Activated T-cell treated with anti-CD3 and anti-CD28 coated beads for 48 hours (primary cell): ENCODE data around the gene CCSAP.
A peak's percentile ranks its signal among the peaks of the same experiment; 100 is the strongest.
"Not testable (repeated sequence)": the region's sequence is repeated elsewhere in the genome, so short reads cannot be mapped to it uniquely, and the experiment has no call there.

Experiments used
- DNase-seq: peaks from one replicate; pipeline ENCODE4 v3.0.0-alpha.2; 2020; ENCODE audit warnings: low read depth

The CCSAP gene

DNA sequence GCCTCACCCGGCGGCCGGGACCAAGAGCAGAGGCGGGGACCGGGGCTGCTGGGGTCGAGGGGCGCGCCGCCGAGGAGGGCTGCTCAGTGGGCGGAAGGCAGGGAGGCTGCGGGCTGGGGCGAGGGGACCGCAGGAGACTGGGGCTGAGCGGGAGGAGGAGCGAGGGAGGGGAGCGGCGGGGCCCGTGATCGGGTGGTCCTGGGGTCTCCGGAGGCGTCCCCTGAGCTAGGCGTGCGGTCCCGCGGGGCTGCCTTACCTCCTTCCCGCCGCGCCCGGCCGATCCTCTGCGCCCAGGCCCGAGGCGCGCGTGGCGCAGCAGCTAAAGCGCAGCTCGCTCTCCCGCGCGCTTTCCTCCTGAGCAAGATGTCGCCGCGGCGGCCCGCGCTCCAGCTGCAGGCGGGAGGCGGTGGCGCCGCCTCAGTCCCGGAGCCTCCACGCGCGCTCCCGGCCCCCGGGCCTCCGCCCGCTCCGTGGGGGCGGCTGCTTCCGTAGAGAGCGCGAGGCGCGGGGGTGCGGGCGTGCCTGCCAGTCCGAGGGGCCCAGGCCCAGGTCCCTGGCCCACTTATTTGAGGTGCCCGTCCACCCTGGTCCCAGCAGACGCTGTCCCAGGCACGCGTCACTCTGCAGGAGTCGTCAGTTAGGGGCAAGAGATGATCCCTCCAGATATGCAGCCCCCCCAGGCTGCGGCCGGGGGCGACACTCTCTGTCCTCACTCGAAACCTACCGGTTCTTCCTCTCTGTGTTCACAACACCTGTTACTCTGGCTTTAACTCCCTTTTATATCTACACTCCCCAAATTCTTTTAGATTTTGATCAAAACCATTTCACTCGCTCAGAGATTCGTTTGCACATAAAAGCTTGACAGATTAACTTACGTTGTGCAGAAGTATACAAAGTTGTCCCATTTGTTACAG, at the start of gene CCSAP:
TSS of gene CCSAP (minus strand) at position 392 of the 914 bp plus-strand sequence. CDS start 582 bp downstream, outside the sequence.
- DNase-seq: peak; percentile 54

- no peak for DNase-seq
Measured at GRCh38 chr1:229390130-229390529, 47.3 kb upstream of the CCSAP start.

GRCh38 chr1:229388897-229389580, 46.2 kb upstream of the CCSAP start:
- no peak for DNase-seq

GRCh38 chr1:229385853-229386456, 43.1 kb upstream of the CCSAP start:
- DNase-seq: no peak

- DNase-seq: no peak
Measured at GRCh38 chr1:229384822-229385221, 42.0 kb upstream of the CCSAP start.

GRCh38 chr1:229383961-229384360, 41.1 kb upstream of the CCSAP start:
- no peak for DNase-seq

DNA sequence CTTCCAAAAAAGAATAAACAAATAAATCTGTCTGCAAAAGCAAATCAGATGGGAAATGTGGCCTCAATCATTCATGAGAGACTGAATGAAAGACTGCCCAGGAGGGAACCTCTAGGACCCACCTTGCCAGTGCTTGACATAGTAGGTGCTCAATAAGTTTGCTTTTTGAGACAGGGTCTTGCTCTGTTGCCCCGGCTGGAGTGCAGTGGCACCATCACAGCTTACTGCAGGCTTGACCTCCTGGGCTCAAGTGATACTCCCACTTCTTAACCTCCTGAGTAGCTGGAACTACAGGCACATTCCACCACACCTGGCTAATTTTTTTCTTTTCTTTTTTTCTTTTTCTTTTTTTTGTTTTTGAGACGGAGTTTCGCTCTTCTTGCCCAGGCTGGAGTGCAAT, 40.3 kb upstream of the CCSAP start:
- DNase-seq: no peak

DNA sequence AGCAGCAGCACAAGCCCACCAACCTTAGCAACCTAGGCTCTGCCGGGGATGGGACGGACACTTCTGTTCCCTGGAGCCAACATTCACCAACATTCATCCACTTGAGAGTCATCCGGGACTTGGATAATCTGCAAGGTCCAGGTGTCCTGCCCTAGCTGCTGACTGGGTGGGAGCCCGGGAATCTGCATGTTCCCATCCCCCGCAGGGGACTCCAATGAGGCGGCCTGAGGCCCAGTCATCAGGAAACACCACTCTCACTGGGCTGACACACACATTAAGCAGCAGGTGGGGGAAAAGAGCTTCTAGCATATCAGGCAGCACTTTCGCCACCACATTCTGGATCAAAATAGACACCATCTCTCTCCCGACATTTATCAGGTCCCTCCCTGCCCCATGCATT, 38.4 kb upstream of the CCSAP start:
- DNase-seq: no peak

DNA sequence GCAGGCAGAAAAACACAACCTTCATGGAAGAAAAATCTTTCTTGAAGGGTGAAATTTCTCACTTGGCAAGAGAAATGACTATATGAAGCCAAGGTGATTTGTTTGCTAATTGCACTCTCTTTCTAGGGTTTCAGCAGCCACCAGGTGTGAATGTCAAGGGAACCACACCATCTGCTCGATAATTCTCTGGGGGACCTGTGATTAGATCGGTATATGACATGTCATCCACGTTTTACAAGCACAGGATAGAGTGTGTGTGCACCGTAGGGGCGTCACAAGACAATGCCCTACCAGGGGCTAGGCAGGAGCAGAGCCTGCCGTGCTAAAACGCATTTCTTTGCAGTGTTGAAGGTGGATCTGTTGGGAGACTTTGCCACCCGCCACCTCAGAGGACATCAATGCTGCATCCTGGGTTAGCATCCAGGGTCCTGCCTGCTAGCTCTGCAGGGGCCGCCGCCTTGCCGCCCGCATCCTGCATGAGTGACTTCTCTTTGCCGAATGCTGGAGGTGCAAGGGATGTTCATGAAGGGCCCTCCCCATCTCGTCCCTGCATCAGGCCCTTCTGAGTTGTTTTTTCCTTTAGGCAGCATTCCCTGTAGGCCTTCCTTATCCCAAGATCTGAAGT, 37.8 kb upstream of the CCSAP start:
- no peak for DNase-seq

DNA sequence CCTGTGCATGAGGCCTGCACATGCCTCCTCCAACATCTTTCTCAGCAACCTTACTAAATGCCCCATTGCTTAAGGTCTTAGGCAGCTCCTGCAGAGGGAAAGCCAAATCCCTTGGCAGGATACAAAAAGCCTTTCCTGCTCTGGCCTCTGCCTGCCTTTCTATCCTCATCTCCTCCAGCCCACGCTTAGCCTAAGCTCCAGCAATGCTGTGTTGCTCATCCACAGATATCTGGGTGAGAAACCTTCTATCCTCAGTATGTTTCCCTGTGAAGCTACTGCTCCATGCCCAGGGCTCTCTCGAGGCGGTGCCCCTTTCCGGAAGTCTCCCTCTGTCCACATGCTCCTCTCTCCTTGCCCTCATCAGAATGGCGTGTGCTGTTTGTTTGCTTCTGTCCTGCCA, 37.0 kb upstream of the CCSAP start:
- no peak for DNase-seq

GRCh38 chr1:229378586-229379367, 35.9 kb upstream of the CCSAP start:
- no peak for DNase-seq

DNA sequence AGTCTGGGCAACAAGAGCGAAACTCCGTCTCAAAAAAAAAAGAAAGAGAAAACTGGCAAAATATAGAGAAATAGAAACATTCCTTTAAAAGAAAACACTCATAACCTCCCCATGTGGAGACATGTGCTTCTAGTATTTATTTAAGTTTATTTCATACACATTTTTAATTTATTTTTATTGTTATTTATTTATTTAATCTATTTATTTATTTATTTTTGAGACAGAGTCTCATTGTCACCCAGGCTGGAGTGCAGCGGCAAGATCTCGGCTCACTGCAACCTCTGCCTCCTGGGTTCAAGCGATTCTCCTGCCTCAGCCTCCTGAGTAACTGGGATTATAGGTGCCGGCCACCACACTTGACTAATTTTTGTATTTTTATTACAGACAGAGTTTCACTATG, 35.2 kb upstream of the CCSAP start:
- not testable (repeated sequence) for DNase-seq

- no peak for DNase-seq
Measured at GRCh38 chr1:229377429-229377828, 34.6 kb upstream of the CCSAP start.

DNA sequence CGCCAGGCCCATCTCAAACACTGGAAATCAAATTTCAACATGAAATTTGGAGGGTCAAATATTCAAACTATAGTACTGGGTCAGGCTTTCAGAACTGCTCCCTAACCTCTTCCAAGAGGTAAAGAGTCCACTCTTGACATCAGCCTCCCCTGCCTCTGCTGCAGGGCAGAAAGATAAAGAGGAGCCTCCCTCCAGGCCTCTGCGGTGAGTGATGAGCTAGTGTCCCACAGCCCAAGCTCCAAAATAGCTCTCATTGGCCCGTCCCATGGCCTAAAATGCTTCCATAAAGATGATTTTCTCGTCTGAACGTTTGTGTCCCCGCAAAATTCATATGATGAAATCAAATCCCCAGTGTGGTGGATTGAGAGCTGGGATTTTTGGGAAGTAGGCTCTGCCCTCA, 33.7 kb upstream of the CCSAP start:
- DNase-seq: no peak

DNA sequence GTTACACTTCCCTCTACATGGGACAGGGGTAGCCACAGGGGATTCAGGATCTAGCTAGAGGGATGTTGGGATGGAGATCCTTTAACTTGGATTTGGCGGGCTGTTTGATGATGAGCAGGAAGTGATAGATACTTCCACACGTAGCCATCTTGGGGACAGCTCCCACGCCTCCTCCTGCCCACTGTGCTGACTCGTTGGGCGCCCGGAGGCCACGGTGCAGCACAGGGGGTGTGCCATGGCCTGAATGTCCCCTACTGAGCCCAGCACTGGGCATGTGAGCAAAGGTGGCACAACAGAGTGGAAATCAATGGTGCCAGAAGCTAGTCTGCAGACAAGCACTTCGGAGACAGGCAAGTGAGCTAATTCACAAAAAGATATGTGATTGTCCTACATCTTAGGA, 31.6 kb upstream of the CCSAP start:
- DNase-seq: no peak

GRCh38 chr1:229373395-229373794, 30.5 kb upstream of the CCSAP start:
- no peak for DNase-seq

DNA sequence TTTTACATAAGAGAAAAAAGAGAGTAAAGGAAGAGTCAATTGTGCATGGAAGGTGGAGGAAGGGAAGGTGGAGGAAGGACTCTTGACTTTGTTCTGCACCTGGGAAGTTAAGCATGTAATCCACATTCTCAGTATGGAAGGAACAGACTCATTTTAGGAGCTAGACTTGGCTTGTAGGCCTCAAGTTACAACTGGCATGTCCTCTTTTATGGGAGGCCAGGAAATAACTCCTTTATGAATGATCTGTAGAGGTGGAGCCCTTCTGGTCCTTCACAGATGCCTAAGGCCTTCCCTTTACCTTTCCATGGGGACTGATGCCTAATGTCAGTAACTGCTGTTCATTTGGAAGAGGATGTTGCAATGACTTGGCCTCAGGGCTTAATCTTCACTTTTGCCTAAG, 29.4 kb upstream of the CCSAP start:
- no peak for DNase-seq

DNA sequence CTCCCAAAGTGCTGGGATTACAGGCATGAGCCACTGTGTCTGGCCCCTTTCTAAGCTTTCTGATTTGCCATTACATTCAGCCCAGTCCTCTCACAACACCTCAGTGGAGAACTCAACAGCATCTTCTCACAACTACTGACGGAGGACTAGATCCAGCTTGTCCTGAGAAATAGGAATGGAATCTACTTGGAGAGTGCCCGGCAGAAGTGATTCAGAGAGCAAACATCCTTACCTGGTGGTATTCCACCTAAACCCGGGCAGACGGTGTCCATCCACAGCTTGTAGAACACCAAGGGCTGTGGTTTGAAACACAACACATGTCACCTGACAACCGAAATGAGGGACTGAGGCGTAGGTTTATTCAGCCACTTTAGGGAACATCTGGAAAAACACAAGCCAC, 28.8 kb upstream of the CCSAP start:
- no peak for DNase-seq

- no peak for DNase-seq
Measured at GRCh38 chr1:229370601-229371021, 27.8 kb upstream of the CCSAP start.

DNA sequence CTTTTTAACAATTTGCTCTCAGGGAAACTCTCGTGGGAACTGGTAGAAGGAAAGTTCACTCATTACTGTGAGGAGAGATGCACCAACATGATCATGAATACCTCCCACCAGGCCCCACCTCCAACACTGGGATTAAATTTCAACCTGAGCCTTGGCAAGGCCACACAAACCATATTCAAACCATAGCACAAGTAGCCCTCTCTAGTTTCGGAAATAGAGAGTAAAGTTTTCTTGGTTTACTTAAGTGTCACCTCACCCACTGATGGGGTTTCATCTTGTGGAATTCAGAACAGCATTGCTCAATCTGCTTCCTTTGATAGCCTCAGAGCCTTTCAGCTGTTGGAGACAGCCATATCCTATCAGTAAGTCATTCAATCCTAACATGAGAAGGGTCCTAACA, 25.5 kb upstream of the CCSAP start:
- no peak for DNase-seq

- no peak for DNase-seq
Measured at GRCh38 chr1:229365569-229365968, 22.7 kb upstream of the CCSAP start.
